GM12873 (cell line): ENCODE results near the gene ADGRV1.

Experiments used
- TF ChIP-seq, protein P1 (sequence below): IDR thresholded peaks from 2 replicates; pipeline ENCODE4 v1.5.1; 2012; ENCODE audit warnings: low read depth, mild to moderate bottlenecking, moderate library complexity, low read length, control low read depth; ENCODE audit not compliant: insufficient read depth; ENCODE audit errors: missing control alignments

The ADGRV1 gene

DNA sequence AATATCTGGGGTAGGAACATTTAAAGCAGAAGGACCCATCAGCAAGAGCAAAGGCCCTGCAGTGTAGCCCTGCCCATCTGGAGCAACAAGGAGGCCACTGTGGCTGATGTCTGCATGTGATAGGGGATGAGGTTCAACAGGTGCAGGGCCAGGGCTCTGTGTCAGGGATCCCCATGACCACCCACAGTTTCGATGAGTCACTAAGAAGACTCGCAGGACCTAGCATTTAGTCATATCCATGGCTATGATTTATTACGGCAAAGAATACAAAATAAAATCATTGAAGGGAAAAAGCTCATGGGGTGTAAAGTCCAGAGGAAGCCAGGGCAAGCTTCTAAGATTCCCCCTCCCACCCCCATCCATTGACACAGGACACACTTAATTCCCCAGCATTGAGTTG lies 188.6 kb downstream of the ADGRV1 start:
- TF ChIP-seq, protein P1, sequence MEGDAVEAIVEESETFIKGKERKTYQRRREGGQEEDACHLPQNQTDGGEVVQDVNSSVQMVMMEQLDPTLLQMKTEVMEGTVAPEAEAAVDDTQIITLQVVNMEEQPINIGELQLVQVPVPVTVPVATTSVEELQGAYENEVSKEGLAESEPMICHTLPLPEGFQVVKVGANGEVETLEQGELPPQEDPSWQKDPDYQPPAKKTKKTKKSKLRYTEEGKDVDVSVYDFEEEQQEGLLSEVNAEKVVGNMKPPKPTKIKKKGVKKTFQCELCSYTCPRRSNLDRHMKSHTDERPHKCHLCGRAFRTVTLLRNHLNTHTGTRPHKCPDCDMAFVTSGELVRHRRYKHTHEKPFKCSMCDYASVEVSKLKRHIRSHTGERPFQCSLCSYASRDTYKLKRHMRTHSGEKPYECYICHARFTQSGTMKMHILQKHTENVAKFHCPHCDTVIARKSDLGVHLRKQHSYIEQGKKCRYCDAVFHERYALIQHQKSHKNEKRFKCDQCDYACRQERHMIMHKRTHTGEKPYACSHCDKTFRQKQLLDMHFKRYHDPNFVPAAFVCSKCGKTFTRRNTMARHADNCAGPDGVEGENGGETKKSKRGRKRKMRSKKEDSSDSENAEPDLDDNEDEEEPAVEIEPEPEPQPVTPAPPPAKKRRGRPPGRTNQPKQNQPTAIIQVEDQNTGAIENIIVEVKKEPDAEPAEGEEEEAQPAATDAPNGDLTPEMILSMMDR = no peak

DNA sequence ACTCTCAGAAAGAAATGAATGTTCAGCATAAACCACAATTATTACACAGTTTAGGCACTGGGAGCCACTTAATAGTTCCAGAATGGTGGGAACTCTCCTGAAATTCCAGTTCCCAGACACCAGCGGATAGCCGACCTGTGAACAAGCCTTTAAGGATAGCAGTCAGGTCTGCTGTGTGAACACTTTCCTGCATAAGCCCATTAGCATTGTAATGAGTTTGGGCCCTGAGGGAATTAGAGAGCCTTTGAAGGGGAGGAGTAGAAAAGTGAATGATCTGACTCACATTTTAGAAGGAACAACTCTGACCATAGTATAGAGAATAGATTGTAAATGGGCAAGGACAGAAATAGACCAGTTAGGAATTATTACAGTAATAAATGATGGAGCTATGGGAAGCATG lies 189.1 kb downstream of the ADGRV1 start:
- TF ChIP-seq, protein P1 = no peak

DNA sequence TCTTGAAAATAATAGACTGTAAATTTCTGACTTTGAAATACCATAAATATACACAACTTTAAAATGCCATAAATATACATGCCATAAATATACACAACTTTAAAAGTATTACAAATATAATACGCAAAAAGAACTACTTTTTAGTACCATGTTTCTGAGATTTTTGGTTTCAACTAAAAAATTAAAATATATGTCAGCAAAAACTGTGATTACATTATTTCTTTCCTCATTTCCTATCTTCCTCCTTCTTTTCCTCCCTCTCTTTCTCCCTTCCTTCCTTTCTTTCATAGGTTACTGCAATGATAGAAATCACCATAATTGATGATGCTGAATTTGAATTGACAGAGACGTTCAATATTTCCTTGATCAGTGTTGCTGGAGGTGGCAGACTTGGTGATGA lies 200.5 kb downstream of the ADGRV1 start:
- TF ChIP-seq, protein P1 = no peak

DNA sequence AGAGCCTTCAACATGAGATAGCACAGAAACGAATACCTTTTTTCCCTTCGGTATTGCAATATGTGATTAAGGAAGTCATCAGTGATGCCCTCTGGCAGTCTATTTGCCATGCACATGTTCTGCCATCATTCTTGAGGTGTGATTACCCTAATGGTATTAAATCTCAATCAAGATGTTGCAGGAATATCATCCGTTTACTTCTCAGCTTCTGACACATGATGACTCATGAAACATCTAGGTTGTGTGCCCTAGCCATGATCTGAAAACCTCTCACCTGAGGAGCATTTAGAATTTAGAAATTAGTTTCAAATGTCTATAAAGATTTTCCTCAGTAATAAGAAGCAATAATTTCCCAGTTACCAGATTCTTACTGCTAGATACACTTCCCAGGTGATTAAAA lies 209.1 kb downstream of the ADGRV1 start:
- TF ChIP-seq, protein P1 = no peak

DNA sequence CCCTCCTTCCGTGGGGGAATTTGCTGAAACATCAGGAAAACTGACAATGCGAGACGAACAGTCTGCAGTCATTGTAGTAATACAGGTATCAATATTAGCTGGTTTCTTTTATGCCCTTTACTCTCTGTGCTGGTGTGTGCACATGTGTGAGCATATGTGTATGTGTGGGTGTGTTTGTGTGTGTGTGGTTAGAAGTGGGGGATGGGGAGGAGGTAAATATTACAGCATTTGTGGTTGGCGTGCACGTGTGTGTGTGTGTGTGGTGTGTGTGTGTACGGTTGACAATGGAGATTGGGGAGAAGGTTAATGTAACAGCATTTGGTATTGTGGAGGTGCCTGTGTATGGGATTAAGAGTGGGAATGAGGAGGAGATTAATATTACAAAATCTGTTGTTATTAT lies 219.4 kb downstream of the ADGRV1 start:
- TF ChIP-seq, protein P1 = no peak

DNA sequence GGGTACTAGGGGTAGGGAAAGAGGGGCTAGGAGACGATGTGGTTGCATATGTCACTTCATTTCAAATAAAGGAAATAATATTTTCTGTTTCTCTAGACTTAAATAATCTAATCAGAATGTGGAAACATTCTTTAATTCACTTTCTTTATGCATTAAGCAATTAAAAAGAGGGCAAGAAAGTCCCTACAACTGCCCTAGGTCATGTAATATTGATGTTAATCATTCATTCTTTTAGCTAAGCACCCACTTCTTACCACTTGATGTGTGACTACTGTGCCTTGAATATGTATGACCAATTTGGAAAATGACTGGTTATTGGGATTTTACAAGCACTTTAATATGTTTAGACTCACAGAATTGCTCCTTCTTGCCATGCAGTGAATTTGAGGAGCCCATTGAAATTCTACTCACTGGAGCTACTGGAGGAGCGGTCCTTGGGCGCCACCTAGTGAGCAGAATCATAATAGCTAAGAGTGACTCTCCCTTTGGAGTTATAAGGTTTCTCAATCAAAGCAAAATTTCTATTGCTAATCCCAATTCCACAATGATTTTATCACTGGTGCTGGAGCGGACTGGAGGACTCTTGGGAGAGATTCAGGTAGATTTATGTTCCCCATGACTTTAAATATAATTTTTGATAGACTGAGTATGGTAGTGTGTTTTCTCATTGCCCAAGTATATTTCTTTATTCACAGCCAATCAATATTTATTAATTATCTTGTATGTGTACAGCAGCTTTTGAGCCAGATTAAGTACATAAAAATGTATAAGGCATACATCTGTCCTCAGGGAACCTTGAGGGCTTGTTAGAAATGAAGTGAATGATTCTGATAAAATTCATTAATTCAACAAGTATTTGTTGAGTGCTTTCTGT lies 225.1 kb downstream of the ADGRV1 start:
- TF ChIP-seq, protein P1 = peak; percentile 84

DNA sequence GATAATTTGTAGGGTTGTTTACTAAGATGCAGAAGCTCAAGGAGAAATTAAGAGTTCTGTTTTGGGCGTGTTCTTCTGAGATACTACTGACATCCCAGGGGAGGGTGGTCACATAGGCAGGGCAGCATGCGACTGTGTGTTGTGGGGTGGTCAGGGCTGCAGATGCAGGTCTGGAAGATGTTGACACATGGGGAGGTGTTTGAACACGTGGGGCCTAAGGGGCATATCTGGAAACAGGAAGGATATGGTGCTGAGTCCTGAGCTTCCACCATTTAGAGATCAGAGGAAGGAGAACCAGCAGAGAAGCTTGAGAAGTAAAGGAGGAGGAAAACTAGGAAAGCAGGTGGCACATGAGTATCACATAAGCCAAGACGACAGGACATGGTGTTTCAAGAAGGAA lies 228.2 kb downstream of the ADGRV1 start:
- TF ChIP-seq, protein P1 = no peak
